ENCODE data around the gene NDRG3. TPM values are rescaled to one million over a fixed set of nuclear protein-coding genes. Genes with fewer than 3 reads are reported as not detected.

The NDRG3 gene
- total RNA-seq, 1 experiment from 2014 or later: 30.1 TPM

DNA sequence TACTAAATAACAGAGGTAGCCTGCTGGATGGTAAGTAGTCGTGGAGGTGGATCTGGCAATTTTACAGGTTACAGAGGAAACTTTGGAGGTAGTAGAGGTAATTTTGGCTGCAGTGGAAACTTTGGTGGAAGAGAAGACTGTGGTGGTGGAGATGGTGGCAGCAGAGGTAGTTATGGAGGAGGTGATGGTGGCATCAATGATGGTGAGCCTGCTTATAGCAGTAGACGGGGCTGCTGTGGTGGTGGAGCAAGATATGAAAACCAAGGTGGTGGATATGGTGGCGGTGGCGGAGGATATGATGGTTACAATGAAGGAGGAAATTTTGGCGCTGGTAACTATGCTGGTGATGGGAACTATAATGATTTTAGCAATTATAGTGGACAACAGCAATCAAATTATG is 125.0 kb downstream of the NDRG3 start:
- Histone ChIP-seq H3K9me3 (ENCODE audit: low read length) (no peaks in the 10 kb centered on the region), H3K36me3 (ENCODE audit: low read depth, low read length) (no peaks in the 10 kb centered on the region), H3K27me3 (ENCODE audit: low read length) (no peaks in the 10 kb centered on the region), H3K9me2 (replicated peaks; ENCODE audit: low read length) (no peaks in the 10 kb centered on the region), H3K9ac (ENCODE audit: low read length) (no peak overlapping the region), H3K4me1 (ENCODE audit: insufficient read depth, low read length) (no peaks in the 10 kb centered on the region), H4K20me1 (ENCODE audit: low read length) (no peaks in the 10 kb centered on the region), H3F3A (ENCODE audit: low read length, unreplicated experiment) (no peaks in the 10 kb centered on the region), H2AFZ (ENCODE audit: low read length) (no peak overlapping the region), H3K27ac (ENCODE audit: low read length) (no peak overlapping the region), H3K79me2 (ENCODE audit: low read length) (no peaks in the 10 kb centered on the region), H3K4me2 (ENCODE audit: low read length) (no peak overlapping the region), H3K4me3 (ENCODE audit: low read length) (no peak overlapping the region)
- ATAC-seq: no peak
- no peak for DNase-seq
- BruUV-seq (replicated peaks): no TSS peak
- CTCF ChIA-PET: no interaction called here
- POLR2A ChIA-PET (ENCODE audit: unreplicated experiment): no interaction called here
- TF ChIP-seq EZH2phosphoT487 (IDR thresholded peaks at IDR 0.05; ENCODE audit: borderline replicate concordance, low read length): no peak
- TF ChIP-seq, protein P1, sequence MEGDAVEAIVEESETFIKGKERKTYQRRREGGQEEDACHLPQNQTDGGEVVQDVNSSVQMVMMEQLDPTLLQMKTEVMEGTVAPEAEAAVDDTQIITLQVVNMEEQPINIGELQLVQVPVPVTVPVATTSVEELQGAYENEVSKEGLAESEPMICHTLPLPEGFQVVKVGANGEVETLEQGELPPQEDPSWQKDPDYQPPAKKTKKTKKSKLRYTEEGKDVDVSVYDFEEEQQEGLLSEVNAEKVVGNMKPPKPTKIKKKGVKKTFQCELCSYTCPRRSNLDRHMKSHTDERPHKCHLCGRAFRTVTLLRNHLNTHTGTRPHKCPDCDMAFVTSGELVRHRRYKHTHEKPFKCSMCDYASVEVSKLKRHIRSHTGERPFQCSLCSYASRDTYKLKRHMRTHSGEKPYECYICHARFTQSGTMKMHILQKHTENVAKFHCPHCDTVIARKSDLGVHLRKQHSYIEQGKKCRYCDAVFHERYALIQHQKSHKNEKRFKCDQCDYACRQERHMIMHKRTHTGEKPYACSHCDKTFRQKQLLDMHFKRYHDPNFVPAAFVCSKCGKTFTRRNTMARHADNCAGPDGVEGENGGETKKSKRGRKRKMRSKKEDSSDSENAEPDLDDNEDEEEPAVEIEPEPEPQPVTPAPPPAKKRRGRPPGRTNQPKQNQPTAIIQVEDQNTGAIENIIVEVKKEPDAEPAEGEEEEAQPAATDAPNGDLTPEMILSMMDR (conservative IDR thresholded peaks at IDR 0.05; ENCODE audit: low read depth, low read length): no peak
- no peak for TF ChIP-seq EZH2 (IDR thresholded peaks at IDR 0.05; ENCODE audit: low read length, unreplicated experiment)
- intact Hi-C loops (cut with micrococcal nuclease): no loop called here

DNA sequence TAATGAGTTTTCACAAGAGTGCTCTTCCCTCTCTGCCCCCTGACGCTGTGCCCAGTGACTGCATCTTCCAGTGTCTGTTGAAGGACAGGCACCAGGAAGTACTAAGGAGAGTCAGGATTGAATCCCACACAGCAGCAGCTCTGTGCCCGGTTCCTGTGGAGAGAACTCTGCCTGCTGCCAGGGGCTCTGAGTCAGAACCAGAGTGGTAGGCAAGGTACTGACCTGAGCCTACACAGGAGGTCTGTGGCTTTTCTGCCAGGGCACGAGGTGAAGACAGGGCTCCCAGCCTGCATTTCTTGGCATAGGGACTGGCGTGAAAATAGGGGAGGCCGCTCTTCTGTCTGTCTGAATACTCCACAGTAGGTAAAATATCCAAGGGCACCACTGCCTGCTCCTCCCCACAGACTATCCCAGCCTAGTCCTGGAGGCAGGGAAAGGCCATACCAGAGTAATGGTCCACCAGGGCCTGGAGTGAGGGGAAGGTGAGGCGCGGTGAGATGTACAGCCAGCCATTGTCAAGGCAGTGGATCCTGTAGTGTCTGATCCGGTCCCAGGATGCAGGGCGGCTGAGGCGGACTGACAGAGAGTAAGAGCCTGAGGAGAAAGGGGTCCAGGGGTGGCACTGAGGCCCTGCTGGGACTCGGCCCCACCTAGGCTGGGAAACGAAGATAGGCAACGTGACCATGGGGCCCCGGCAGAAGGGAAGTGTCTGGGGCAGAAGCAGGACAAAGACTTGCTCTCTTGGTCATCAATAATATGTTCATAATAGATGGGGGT is 130.9 kb downstream of the NDRG3 start:
- Histone ChIP-seq H4K20me1 (ENCODE audit: low read length) (no peaks in the 10 kb centered on the region), H3K4me3 (ENCODE audit: low read length) (no peak overlapping the region), H2AFZ (ENCODE audit: low read length) (no peak overlapping the region), H3K27ac (ENCODE audit: low read length) (no peak overlapping the region), H3K9ac (ENCODE audit: low read length) (no peak overlapping the region), H3K36me3 (ENCODE audit: low read depth, low read length) (peaks cover 29% of the 10 kb centered on the region), H3K9me3 (ENCODE audit: low read length) (no peaks in the 10 kb centered on the region), H3K4me1 (ENCODE audit: insufficient read depth, low read length) (peaks cover 12% of the 10 kb centered on the region; the same call in 1 of the 2 replicates), H3K9me2 (replicated peaks; ENCODE audit: low read length) (no peaks in the 10 kb centered on the region), H3K4me2 (ENCODE audit: low read length) (no peak overlapping the region), H3K27me3 (ENCODE audit: low read length) (no peaks in the 10 kb centered on the region), H3K79me2 (ENCODE audit: low read length) (peaks cover under 1% of the 10 kb centered on the region; the same call in 1 of the 2 replicates), H3F3A (ENCODE audit: low read length, unreplicated experiment) (no peaks in the 10 kb centered on the region)
- TF ChIP-seq EZH2phosphoT487 (IDR thresholded peaks at IDR 0.05; ENCODE audit: borderline replicate concordance, low read length): no peak
- TF ChIP-seq EZH2 (IDR thresholded peaks at IDR 0.05; ENCODE audit: low read length, unreplicated experiment): no peak
- TF ChIP-seq, protein P1 (conservative IDR thresholded peaks at IDR 0.05; ENCODE audit: low read depth, low read length): no peak
- intact Hi-C loops (cut with micrococcal nuclease): no loop called here
- DNase-seq (no peak), ATAC-seq (no peak)
- CTCF ChIA-PET: no interaction called here
- no TSS peak for BruUV-seq (replicated peaks)
- POLR2A ChIA-PET (ENCODE audit: unreplicated experiment): no interaction called here

GRCh38 chr20:36613974-36614373 is 131.9 kb downstream of the NDRG3 start:
- intact Hi-C loops (cut with micrococcal nuclease): no loop called here
- DNase-seq (peak; percentile 71), ATAC-seq (peak; percentile 77)
- Histone ChIP-seq H3K4me3 (ENCODE audit: low read length) (no peak overlapping the region), H2AFZ (ENCODE audit: low read length) (no peak overlapping the region), H3K9me3 (ENCODE audit: low read length) (no peaks in the 10 kb centered on the region), H3F3A (ENCODE audit: low read length, unreplicated experiment) (no peaks in the 10 kb centered on the region), H3K4me2 (ENCODE audit: low read length) (no peak overlapping the region), H3K79me2 (ENCODE audit: low read length) (peaks cover 6% of the 10 kb centered on the region; the same call in 1 of the 2 replicates), H3K27me3 (ENCODE audit: low read length) (no peaks in the 10 kb centered on the region), H3K4me1 (ENCODE audit: insufficient read depth, low read length) (peaks cover 12% of the 10 kb centered on the region; the same call in 1 of the 2 replicates), H4K20me1 (ENCODE audit: low read length) (no peaks in the 10 kb centered on the region), H3K27ac (ENCODE audit: low read length) (no peak overlapping the region), H3K36me3 (ENCODE audit: low read depth, low read length) (peaks cover 37% of the 10 kb centered on the region), H3K9me2 (replicated peaks; ENCODE audit: low read length) (no peaks in the 10 kb centered on the region), H3K9ac (ENCODE audit: low read length) (no peak overlapping the region)
- TF ChIP-seq, protein P1 (conservative IDR thresholded peaks at IDR 0.05; ENCODE audit: low read depth, low read length): no peak
- TF ChIP-seq EZH2phosphoT487 (IDR thresholded peaks at IDR 0.05; ENCODE audit: borderline replicate concordance, low read length): no peak
- TF ChIP-seq EZH2 (IDR thresholded peaks at IDR 0.05; ENCODE audit: low read length, unreplicated experiment): no peak
- ChIA-PET POLR2A (ENCODE audit: unreplicated experiment) (no interaction called here), CTCF (interaction anchor here (0.7 to 1.5 kb wide), 2 partner anchors 115 to 141 kb away, joined by 5 read pairs; no protein-coding TSS in a partner anchor)
- BruUV-seq (replicated peaks): no TSS peak

All from PC-3 (cell line).